Endothelial cell of umbilical vein (primary cell): ENCODE data around the gene TIPRL.

Experiments used
- EZH2 ChIP-seq: IDR thresholded peaks from 2 replicates; pipeline ENCODE4 v1.6.1; 2012; ENCODE audit warnings: borderline replicate concordance, low read depth, mild to moderate bottlenecking, moderate library complexity, low read length, inconsistent platforms; ENCODE audit not compliant: severe bottlenecking
- FOS ChIP-seq: IDR thresholded peaks from 2 replicates; pipeline ENCODE4 v1.6.1; 2011; ENCODE audit warnings: mild to moderate bottlenecking, low read length, moderate library complexity, borderline replicate concordance; ENCODE audit not compliant: insufficient read depth
- GATA2 ChIP-seq: IDR thresholded peaks from 2 replicates; pipeline ENCODE4 v1.7.0; 2011; ENCODE audit warnings: low read depth, mild to moderate bottlenecking, moderate library complexity, mixed read lengths, low read length; ENCODE audit not compliant: insufficient read length, insufficient read depth
- JUN ChIP-seq: IDR thresholded peaks from 2 replicates; pipeline ENCODE4 v1.6.1; 2011; ENCODE audit warnings: borderline replicate concordance, low read depth; ENCODE audit not compliant: insufficient read length, insufficient read depth
- MYC ChIP-seq: IDR thresholded peaks from one replicate; pipeline ENCODE4 v1.6.1; 2011; ENCODE audit warnings: mild to moderate bottlenecking, low read depth, low read length
- POLR2A ChIP-seq: IDR thresholded peaks from 2 replicates; pipeline ENCODE4 v1.6.1; 2012; ENCODE audit warnings: low read depth, mild to moderate bottlenecking, control low read depth, low read length
- POLR2AphosphoS5 ChIP-seq: IDR thresholded peaks from 2 replicates; pipeline ENCODE4 v1.6.1; 2012; ENCODE audit warnings: low read depth, mild to moderate bottlenecking, control low read depth, low read length, moderate library complexity; ENCODE audit not compliant: insufficient read depth
- TF ChIP-seq, protein P1 (sequence below), 2 donors: IDR thresholded peaks; 1 replicate in 1 of 2; 2 replicates in 1 of 2; pipeline ENCODE4 v1.5.1; 2011; ENCODE audit warnings: low read length in 2 of 2, mild to moderate bottlenecking in 2 of 2, moderate library complexity in 2 of 2, control low read depth in 1 of 2, inconsistent platforms in 1 of 2, low read depth in 1 of 2; ENCODE audit not compliant: insufficient read depth in 1 of 2; ENCODE audit errors: extremely low read depth in 1 of 2
- TF ChIP-seq, protein P2 (sequence below): IDR thresholded peaks from 2 replicates; pipeline ENCODE4 v1.6.1; 2011; ENCODE audit not compliant: insufficient read depth, insufficient read length

DNA sequence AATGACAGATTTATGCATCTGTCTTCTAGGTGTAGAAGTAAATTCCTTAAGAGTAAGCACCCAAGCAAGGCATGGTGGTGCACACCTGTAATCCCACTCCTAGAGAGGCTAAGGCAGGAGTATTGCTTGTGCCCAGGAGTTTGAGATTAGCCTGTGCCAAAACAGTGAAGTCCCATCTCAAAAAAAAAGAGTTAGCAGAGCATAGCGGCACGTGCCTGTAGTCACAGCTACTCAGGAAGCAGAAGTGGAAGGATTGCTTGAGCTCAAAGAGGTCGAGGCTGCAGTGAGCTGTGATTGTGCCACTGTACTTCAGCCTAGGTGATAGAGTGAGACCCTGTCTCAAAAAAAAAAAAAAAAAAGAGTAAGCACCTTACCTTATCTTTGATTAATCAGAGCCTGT lies 15.1 kb upstream of the TIPRL start:
- TF ChIP-seq POLR2A (no peak), EZH2 (no peak), FOS (no peak), MYC (no peak), JUN (no peak), POLR2AphosphoS5 (no peak), GATA2 (no peak)
- TF ChIP-seq, protein P1, sequence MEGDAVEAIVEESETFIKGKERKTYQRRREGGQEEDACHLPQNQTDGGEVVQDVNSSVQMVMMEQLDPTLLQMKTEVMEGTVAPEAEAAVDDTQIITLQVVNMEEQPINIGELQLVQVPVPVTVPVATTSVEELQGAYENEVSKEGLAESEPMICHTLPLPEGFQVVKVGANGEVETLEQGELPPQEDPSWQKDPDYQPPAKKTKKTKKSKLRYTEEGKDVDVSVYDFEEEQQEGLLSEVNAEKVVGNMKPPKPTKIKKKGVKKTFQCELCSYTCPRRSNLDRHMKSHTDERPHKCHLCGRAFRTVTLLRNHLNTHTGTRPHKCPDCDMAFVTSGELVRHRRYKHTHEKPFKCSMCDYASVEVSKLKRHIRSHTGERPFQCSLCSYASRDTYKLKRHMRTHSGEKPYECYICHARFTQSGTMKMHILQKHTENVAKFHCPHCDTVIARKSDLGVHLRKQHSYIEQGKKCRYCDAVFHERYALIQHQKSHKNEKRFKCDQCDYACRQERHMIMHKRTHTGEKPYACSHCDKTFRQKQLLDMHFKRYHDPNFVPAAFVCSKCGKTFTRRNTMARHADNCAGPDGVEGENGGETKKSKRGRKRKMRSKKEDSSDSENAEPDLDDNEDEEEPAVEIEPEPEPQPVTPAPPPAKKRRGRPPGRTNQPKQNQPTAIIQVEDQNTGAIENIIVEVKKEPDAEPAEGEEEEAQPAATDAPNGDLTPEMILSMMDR (IDR thresholded peaks at IDR 0.05; ENCODE audit: extremely low read depth in 1 of 2, insufficient read depth in 1 of 2, low read depth in 1 of 2, low read length in 2 of 2), result no peak
- TF ChIP-seq, protein P2, sequence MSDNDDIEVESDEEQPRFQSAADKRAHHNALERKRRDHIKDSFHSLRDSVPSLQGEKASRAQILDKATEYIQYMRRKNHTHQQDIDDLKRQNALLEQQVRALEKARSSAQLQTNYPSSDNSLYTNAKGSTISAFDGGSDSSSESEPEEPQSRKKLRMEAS, result no peak
